ENCODE data around the gene KIF7.
"Not testable (repeated sequence)": the region's sequence is repeated elsewhere in the genome, so short reads cannot be mapped to it uniquely, and the experiment has no call there.

KIF7 gene

GRCh38 chr15:89654847-89655805 lies at the start of gene KIF7:
TSS of gene KIF7 (minus strand) at chr15:89655467. CDS start at chr15:89652930, 2,537 bp downstream.
- no peak for DNase-seq

GRCh38 chr15:89704411-89704810 lies 49.1 kb upstream of the KIF7 start:
- no peak for DNase-seq

GRCh38 chr15:89695198-89695597 lies 39.9 kb upstream of the KIF7 start:
- no peak for DNase-seq

GRCh38 chr15:89693696-89694095 lies 38.4 kb upstream of the KIF7 start:
- DNase-seq: no peak

- DNase-seq: no peak
These were observed 37.8 kb upstream of the KIF7 start for GRCh38 chr15:89693091-89693490.

GRCh38 chr15:89690276-89691218 lies 35.3 kb upstream of the KIF7 start, which contains the start of the genes PEX11A and WDR93:
TSS of gene PEX11A (minus strand) at chr15:89690754. CDS start at chr15:89690632, 122 bp downstream.
TSS of gene WDR93 (plus strand) at chr15:89690811. CDS start at chr15:89701747, 10,936 bp downstream.
- DNase-seq: no peak

GRCh38 chr15:89689930-89690275 lies 34.6 kb upstream of the KIF7 start:
- DNase-seq: not testable (repeated sequence)

GRCh38 chr15:89686522-89686921 lies 31.3 kb upstream of the KIF7 start:
- DNase-seq: no peak

GRCh38 chr15:89685995-89686394 lies 30.7 kb upstream of the KIF7 start:
- no peak for DNase-seq

GRCh38 chr15:89681146-89681545 lies 25.9 kb upstream of the KIF7 start:
- DNase-seq: no peak

GRCh38 chr15:89680282-89680873 lies 25.1 kb upstream of the KIF7 start:
- no peak for DNase-seq

- DNase-seq: no peak
These were observed 23.9 kb upstream of the KIF7 start, which contains the start of gene PLIN1 for GRCh38 chr15:89679212-89679611. TSS of gene PLIN1 (minus strand) at chr15:89679367. CDS start at chr15:89677489, 1,878 bp downstream.

GRCh38 chr15:89677381-89677780 lies 22.1 kb upstream of the KIF7 start:
- DNase-seq: no peak

GRCh38 chr15:89675606-89676005 lies 20.3 kb upstream of the KIF7 start:
- DNase-seq: no peak

- no peak for DNase-seq
These were observed 19.3 kb upstream of the KIF7 start for GRCh38 chr15:89674526-89674925.

GRCh38 chr15:89673165-89673512 lies 17.9 kb upstream of the KIF7 start:
- DNase-seq: no peak

GRCh38 chr15:89672221-89673164 lies 17.2 kb upstream of the KIF7 start:
- no peak for DNase-seq

- DNase-seq: no peak
These were observed 16.4 kb upstream of the KIF7 start for GRCh38 chr15:89671687-89672086.

- DNase-seq: no peak
These were observed 15.8 kb upstream of the KIF7 start for GRCh38 chr15:89670971-89671560.

GRCh38 chr15:89669941-89670340 lies 14.7 kb upstream of the KIF7 start:
- DNase-seq: no peak

GRCh38 chr15:89669309-89669865 lies 14.1 kb upstream of the KIF7 start:
- DNase-seq: no peak

All from GOT3 (cell line).